Activated effector memory CD4-positive, alpha-beta T cell treated with anti-CD3 and anti-CD28 coated beads, Interleukin-2, amount 50 U/mL, for 16 hours (primary cell): ENCODE results near the gene VGLL3.

ENCODE experiments used
- DNase-seq: peaks from one replicate; pipeline ENCODE4 v3.0.0-alpha.2; 2020

VGLL3 gene

DNA sequence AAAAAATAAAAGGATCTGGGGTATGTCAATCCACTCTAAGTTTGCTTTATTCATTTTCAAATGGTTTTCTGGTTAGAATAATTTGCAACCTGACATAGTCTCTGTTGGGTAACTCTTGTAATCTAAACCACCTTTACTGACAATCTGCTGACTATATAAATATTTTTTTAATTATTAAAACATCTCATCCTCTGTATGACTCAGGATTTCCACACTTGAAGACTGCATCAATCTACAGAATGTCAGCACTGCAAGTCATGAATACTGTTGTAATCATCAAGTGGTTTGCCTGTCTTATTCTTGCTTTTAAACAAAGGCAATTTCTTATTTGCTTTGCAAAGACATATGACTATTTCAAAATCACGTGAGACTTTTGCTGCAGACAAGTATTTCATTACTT lies 42.1 kb downstream of the VGLL3 start:
- no peak for DNase-seq

DNA sequence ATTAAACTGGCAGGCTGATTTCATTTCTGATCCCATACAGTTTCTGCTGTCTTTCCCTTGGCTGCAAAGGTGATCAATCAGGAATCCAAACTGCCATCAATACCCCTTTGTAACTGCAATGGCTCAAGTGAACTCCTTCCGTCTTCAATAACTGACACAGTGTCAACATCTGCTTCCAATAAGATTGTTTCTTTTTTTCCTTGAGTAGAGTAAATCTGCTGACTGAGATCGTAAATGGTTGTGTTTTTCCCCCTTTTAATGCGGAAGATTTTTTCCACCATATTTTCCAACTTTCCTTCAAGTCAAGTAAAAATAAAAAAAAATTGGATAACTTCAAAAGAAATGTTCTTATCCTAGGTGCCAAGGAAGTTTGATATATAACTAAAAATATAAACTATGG lies 48.7 kb downstream of the VGLL3 start:
- no peak for DNase-seq

DNA sequence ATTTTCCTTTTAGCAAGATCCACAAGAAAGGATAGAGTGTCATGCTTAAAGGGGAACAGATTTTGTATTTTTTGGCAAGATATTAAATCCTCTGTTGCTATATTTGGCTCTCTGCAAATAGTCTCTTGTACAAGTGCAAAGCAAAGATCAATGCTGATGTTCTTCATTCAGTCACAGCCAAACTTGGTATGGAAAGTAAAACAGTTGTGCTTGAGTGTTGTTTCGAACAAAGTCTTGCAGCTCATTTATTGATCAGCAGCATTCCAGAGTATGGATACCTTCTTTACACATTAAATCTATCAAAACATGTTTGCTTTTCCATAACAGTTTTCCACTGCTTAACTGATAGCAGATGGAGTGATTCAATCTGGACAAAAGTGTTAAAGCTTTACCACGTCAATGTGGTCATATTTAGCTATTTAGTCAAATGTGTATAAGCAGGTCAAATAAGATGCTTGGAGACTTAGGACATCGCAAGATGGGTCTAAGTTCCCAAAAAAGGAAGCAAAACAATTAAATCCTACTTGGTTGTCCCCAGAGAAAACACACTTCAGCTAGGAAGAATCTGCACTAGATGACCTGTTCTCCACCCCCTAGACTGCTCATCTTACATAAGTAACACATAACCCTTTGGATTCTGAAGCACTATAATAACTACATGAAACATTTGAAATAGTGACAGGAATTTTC lies 52.4 kb downstream of the VGLL3 start:
- DNase-seq: no peak

DNA sequence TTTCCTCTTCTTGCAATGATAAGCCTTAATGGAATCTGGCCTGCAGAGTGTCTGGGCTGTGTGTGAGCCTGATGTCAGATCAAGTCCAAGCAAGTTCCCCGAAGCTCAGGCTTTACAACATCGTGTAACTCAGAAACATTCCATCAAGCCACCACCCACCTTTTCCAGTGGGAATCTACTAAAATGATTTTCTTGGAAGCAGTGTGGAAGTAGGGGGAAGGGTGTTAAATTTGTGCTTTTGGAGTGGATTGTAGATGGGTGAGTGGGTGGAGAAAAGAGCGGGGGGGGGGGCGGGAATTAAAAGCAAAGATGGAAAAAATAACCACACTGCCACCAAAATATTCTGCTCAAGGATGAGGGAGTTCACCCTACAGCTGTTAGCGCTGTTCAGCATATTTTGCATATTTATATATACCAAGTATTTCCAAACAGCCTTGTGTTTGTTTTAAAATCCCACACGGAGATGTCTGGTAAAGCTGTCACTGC lies 53.6 kb downstream of the VGLL3 start:
- DNase-seq: no peak

DNA sequence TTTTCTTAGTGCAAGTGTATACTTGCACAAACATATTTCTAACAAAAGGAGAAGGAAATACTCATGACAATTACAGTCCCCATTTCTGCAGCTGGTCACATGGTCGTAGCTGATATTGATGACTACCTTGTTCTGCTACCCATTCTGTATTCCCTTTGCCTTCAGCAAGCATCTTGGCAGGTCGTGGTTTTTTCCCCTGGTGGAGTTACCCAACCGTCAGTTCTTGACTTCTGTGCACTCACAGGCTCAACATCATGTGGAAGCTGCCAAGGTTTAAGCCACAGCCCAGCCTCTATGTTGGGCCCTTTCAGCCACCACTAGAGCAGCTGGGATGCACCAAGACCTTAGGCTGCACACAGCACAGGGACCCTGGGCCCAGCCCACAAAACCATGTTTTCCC lies 56.1 kb downstream of the VGLL3 start:
- DNase-seq: no peak

DNA sequence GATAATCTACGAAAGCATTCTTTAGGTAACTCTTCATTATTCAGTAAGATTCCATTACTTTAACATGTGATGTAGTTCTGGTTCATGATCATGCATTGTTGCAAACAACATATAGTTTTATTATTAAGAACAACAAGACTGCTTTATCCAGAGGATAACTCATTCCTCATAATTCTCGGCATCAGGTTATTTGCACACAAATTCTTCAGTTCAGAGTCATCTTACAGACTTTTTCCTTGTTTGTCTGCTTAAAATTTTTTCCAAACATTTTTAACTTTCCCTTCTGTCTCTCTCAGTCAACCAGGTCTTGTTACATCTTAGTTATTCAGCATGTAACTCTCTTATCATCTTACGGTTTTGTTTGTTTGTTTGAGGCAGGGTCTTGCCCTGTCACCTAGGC lies 60.1 kb downstream of the VGLL3 start:
- no peak for DNase-seq

DNA sequence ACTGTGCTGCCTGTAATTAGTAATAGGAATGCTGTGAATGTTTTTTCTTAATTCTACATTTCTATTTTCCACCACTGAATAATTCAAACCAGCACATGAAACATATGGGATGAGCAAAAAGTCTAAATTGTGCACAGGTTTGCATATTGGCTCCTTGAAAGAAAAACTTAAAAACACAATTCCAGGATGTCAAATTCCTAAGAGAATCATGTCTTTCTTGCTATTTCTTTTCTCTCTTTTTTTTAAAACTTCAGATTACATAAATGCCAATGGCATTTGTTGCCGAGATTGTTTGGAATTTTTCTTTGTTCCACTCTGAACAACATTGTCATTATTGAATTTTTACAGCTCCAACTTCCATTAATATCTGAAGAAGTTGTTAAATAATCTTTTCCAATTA lies 60.8 kb downstream of the VGLL3 start:
- no peak for DNase-seq

DNA sequence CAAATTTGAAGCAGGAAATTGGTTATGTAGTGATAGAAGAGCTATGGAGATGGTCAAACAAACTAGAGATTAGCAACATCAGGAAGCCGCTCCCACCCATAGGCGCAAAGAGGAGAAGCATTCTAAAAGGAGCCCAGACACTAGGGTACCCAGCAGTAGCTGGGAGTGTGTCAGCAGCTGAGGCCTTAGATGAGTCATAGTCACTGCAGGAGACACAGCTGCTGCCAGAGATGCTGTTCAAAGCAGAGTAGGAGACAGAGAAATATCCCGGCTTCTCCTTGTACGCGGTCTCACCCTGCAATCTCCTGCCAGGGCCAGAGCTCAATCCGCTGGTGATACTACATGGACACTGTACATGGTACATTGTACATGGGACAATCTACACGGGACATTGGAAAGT lies 61.9 kb downstream of the VGLL3 start:
- no peak for DNase-seq

DNA sequence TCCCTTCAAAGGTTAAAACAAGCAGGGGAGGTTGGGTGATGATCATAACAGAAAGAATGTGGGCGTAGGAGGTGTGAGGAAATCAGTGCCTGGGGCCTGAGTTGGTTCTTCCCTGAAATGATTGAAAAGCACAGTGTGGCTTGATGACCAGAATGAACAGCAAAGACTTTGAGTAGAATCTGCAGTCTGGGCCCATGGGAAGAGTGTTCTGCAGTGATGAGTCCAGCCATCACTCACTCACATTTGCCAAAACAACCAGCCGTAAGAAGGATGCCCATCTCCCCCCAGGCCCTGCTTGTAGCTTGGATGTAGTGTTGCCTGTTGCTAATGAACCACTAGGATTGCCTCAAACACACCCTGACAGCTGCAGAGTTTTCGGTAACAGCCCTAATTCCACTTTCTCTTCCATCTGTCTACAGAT lies 67.9 kb downstream of the VGLL3 start:
- no peak for DNase-seq

DNA sequence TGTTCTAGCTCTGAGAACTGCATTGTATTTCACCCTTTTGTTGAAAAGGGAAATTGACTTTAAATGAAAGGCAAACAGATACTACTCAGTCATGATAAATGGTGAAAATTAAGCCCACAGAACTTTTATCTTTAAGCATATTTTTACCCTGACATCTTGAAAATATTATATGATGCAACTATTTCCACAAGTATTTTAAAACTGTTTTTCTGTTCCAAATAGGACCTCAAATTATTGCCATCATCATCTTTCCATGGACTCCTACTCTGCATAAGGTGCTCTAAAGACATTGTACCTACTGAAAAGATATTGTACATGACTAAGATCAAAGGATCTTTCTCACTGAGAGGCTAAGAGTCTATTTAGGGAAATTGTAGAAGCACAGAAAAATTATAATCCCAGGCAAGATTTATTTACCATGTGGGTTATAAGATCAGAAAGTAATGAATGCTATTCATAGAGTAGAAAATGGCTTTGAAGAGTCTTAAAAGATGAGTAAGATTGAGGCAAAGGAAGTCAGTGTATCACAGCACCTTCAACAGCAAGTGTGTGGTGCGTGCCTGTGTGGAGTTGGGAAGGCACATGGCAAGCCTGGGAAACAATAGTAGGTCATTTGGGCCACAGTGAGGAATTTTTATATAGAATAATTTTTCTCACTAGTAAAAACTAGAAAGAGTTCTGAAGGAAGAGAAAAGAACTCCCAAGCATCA lies 68.8 kb downstream of the VGLL3 start:
- no peak for DNase-seq

DNA sequence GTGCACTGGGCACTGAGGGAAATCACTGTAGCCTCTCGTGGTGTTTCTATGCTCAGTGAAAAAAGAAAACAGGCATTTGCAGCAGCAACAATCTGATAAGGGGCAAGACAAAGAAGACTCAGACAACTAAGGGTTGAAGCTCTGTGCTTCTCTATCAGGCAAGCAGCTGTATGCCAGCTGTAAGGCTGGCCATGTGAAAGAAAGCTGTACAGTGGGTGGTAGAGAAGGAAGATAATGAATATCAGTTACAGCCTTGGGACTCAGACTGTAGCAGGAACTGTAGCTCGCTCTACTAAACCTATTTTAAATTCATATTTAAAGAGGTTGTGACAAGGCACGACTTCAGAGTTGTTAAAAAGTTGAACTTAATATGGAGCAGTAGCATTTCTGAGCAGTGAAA lies 76.3 kb downstream of the VGLL3 start:
- no peak for DNase-seq

DNA sequence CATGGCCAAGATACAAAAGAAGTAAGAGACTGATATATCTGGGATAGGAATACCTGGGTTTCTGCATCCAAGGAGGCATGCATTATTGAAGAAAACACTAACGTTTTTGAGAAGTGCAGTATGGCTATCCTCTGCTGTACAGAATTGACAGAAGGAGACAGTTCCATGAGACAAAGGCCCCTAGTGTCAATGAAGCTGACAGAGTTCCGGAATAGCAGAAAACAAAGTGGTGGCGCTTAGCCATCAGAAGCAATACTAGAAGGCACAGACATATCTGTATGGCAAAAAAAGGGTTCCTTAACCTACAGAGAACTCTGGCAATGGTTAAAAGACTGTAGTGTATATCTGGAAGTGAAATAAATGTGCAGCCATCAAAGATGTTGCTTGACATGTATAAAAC lies 77.8 kb downstream of the VGLL3 start:
- no peak for DNase-seq

DNA sequence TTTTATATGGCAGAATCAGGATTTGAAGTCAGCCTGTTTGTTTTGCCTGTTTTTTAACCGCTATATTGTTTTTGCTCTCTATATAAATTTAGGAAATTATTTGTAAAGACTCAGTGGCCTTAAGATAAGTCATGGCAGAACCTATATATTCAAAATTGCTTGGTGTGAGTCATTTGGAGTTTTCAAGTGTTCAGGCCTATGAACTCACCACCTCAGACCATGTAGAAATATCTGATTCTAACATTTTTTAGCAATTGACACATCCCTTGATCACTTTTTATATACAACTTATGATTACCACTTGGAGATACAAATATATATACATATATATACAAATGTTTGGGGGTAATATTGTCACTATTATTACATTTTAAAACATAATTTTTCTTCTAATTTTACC lies 95.7 kb downstream of the VGLL3 start:
- DNase-seq: no peak

DNA sequence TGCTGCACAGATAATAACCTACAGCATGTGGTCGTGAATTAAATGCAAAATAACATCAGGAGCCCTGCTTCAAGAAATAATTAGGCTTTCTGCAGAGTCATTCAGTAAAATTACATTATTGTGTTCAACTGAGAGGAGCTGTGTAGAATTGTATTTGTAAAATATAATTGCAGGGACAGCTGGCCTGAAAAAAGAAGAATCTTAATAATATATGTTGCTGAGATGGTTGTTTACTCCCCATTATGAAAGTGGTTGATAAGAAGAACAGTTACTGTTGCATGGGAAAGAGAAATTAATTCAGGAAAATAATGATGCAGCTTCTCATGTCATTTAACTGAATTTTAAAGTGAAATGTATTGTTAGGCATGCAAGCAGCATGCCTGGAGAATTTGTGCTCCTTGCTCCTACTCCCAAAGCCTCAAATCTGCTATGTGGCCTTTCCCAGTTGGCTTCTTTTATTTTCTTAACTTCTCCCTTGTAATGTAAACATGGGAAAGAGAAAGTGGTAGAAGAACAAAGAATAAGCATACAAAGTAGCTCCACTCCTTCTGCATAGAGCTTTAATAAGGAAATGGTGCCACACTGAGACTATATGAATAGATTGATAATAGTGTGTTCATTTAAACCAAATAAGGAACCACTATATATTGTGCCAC lies 100.1 kb downstream of the VGLL3 start:
- DNase-seq: no peak
